H1 (cell line): ENCODE measurements around the gene KIF1B. TPM values are rescaled to one million over a fixed set of nuclear protein-coding genes. Genes with fewer than 3 reads are reported as not detected.

Source experiments
- ATF3 ChIP-seq: IDR thresholded peaks from 2 replicates; pipeline ENCODE4 v1.6.1; 2011; ENCODE audit warnings: low read depth, mild to moderate bottlenecking, low read length; ENCODE audit not compliant: insufficient read depth
- CBX5 ChIP-seq: fragments of 300-800, 300-1000 bp; sonication (generic); IDR thresholded peaks from 2 replicates; pipeline ENCODE4 v1.7.1; 2016; ENCODE audit warnings: antibody characterized with exemption, low read length, low read depth
- GTF2F1 ChIP-seq: IDR thresholded peaks from 2 replicates; pipeline ENCODE4 v1.6.1; 2012; ENCODE audit warnings: low read depth, low read length, improper control_type of control experiment, borderline replicate concordance
- RBBP5 ChIP-seq: IDR thresholded peaks from 2 replicates; pipeline ENCODE4 v1.7.1; 2012; ENCODE audit warnings: low read depth, mild to moderate bottlenecking, inconsistent platforms, low read length, moderate library complexity, borderline replicate concordance
- RFX5 ChIP-seq: IDR thresholded peaks from 2 replicates; pipeline ENCODE4 v1.6.1; 2011; ENCODE audit warnings: low read depth, low read length, improper control_type of control experiment, borderline replicate concordance
- YY1 ChIP-seq: IDR thresholded peaks from 2 replicates; pipeline ENCODE4 v1.6.1; 2011; ENCODE audit warnings: low read depth, mild to moderate bottlenecking, low read length
- polyA plus RNA-seq, 7 experiments: library from polyadenylated mRNA; depleted of rRNA in 3 of 7; stranded (reverse) in 5 of 7; unstranded in 2 of 7; fragments of >200 nt in 5 of 7; fragments of 200-250 nt in 2 of 7; gene quantifications; 1 replicate in 5 of 7; 2 replicates in 1 of 7; 4 replicates in 1 of 7; pipeline versions ENCODE4 v1.2.1 to v1.2.3, GENCODE V29; 2011 to 2013; ENCODE audit warnings: missing spikeins in 2 of 7, mixed read lengths in 2 of 7
- total RNA-seq: library from RNA; stranded (reverse); fragmentation: NEBNext Ultra II Directional; extraction: Animal tissue kit (Norgen Biotek cat#: 25700); gene quantifications from 2 replicates; pipeline ENCODE4 v1.2.1, GENCODE V29; 2021

Gene KIF1B
- total and polyA plus RNA-seq, 2 of the 8 experiments (the other 6 are each of a cell fraction or from before 2014, with no cell fraction given): 39.1 to 74.2 TPM

GRCh38 chr1:10384219-10384618 is 173.8 kb downstream of the KIF1B start (continued):
- TF ChIP-seq RFX5: no peak
- no peak for TF ChIP-seq YY1
- no peak for TF ChIP-seq ATF3
- no peak for TF ChIP-seq GTF2F1
- TF ChIP-seq CBX5: no peak
- TF ChIP-seq RBBP5: no peak
